IMR-90 (cell line): ENCODE results near the gene PTGS2. TPM values are rescaled to one million over a fixed set of nuclear protein-coding genes. Genes with fewer than 3 reads are reported as not detected.

Source experiments
- ATAC-seq: fragments of 200-7000 bp; cut with Tn5 transposase; 2 replicates; pipeline ENCODE4 v1.9.1; 2020; ENCODE audit warnings: low read depth, mild to moderate bottlenecking, moderate library complexity
- BruUV-seq: library from RNA; stranded (reverse); fragments of 400-500 nt; replicated peaks from 2 replicates; lab custom pipeline; 2021; lab: Mats Ljungman, UMichigan
- CTCF ChIA-PET: fragments of 300-600 bp; formaldehyde crosslinking; extraction: SDS; loops from one replicate; lab custom pipeline; 2021; ENCODE audit warnings: antibody characterized with exemption; lab: Yijun Ruan, JAX
- POLR2A ChIA-PET: fragments of 300-600 bp; sonication (Branson Sonifier 250); formaldehyde crosslinking; loops from one replicate; lab custom pipeline; 2022; ENCODE audit warnings: antibody characterized with exemption; ENCODE audit not compliant: unreplicated experiment; lab: Charles Lee
- DNase-seq: peaks from one replicate; pipeline ENCODE4 v3.0.0; 2013
- H2AFZ ChIP-seq: replicated peaks from 2 replicates; pipeline ENCODE3; 2013; ENCODE audit warnings: low read length, mild to moderate bottlenecking; ENCODE audit not compliant: poor library complexity
- H2AK5ac ChIP-seq: 2 replicates; pipeline ENCODE4 v1.6.1; 2013; ENCODE audit warnings: low read depth, low read length, inconsistent platforms
- H2AK9ac ChIP-seq: replicated peaks from 2 replicates; pipeline ENCODE3; 2013; ENCODE audit warnings: mild to moderate bottlenecking, low read depth, low read length, moderate library complexity; ENCODE audit not compliant: poor library complexity
- H2BK120ac ChIP-seq: 2 replicates; pipeline ENCODE4 v1.6.1; 2013; ENCODE audit warnings: low read depth, low read length, inconsistent platforms
- H2BK15ac ChIP-seq: 3 replicates; pipeline ENCODE4 v1.6.1; 2013; ENCODE audit warnings: low read depth, low read length, inconsistent platforms
- H2BK20ac ChIP-seq: 2 replicates; pipeline ENCODE4 v1.6.1; 2013; ENCODE audit warnings: low read depth, mild to moderate bottlenecking, inconsistent platforms, low read length, moderate library complexity
- H2BK5ac ChIP-seq: 2 replicates; pipeline ENCODE4 v1.6.1; 2013; ENCODE audit warnings: mild to moderate bottlenecking, low read depth, low read length, inconsistent platforms; ENCODE audit not compliant: poor library complexity, severe bottlenecking
- H3K14ac ChIP-seq: replicated peaks from 2 replicates; pipeline ENCODE4 v1.6.1; 2013; ENCODE audit warnings: low read depth, low read length, inconsistent platforms
- H3K18ac ChIP-seq: 2 replicates; pipeline ENCODE4 v1.6.1; 2013; ENCODE audit warnings: low read depth, low read length, control low read depth
- H3K23ac ChIP-seq: 2 replicates; pipeline ENCODE4 v1.6.1; 2013; ENCODE audit warnings: low read depth, low read length, inconsistent platforms
- H3K27ac ChIP-seq: 2 replicates; pipeline ENCODE4 v1.5.1; 2013; ENCODE audit warnings: mild to moderate bottlenecking, control low read depth, low read length; ENCODE audit not compliant: insufficient read depth
- H3K27me3 ChIP-seq: 2 replicates; pipeline ENCODE4 v1.6.1; 2013; ENCODE audit warnings: low read length; ENCODE audit not compliant: control insufficient read depth, insufficient read depth
- H3K36me3 ChIP-seq: 2 replicates; pipeline ENCODE4 v1.6.1; 2013; ENCODE audit warnings: low read length, mixed read lengths; ENCODE audit not compliant: control insufficient read depth, insufficient read depth
- H3K4ac ChIP-seq: 2 replicates; pipeline ENCODE4 v1.6.1; 2013; ENCODE audit warnings: low read depth, low read length, inconsistent platforms
- H3K4me1 ChIP-seq: 2 replicates; pipeline ENCODE4 v1.6.1; 2013; ENCODE audit warnings: low read length, mixed read lengths; ENCODE audit not compliant: control insufficient read depth, insufficient read depth
- H3K4me2 ChIP-seq: 2 replicates; pipeline ENCODE4 v1.6.1; 2013; ENCODE audit warnings: low read depth, mild to moderate bottlenecking, control low read depth, low read length, moderate library complexity
- H3K4me3 ChIP-seq: 2 replicates; pipeline ENCODE4 v1.5.1; 2013; ENCODE audit warnings: low read depth, mild to moderate bottlenecking, control low read depth, low read length, moderate library complexity; ENCODE audit not compliant: insufficient read depth
- H3K56ac ChIP-seq: 2 replicates; pipeline ENCODE4 v1.6.1; 2013; ENCODE audit warnings: low read length, inconsistent platforms; ENCODE audit not compliant: insufficient read depth; ENCODE audit errors: extremely low read depth
- H3K79me1 ChIP-seq, 2 experiments: 2 replicates each; pipeline ENCODE4 v1.6.1; 2013; ENCODE audit warnings: low read length in 2 of 2, inconsistent platforms in 1 of 2, low read depth in 1 of 2
- H3K9ac ChIP-seq: 2 replicates; pipeline ENCODE4 v1.6.1; 2013; ENCODE audit warnings: low read depth, low read length, control low read depth
- H3K9me1 ChIP-seq: 2 replicates; pipeline ENCODE4 v1.6.1; 2013; ENCODE audit warnings: low read length, inconsistent platforms; ENCODE audit not compliant: insufficient read depth
- H3K9me3 ChIP-seq: 2 replicates; pipeline ENCODE4 v1.6.1; 2013; ENCODE audit warnings: low read length; ENCODE audit not compliant: control insufficient read depth, insufficient read depth
- H4K20me1 ChIP-seq: 2 replicates; pipeline ENCODE4 v1.6.1; 2013; ENCODE audit warnings: low read length, inconsistent platforms; ENCODE audit not compliant: insufficient read depth
- H4K5ac ChIP-seq: 2 replicates; pipeline ENCODE4 v1.6.1; 2013; ENCODE audit warnings: mild to moderate bottlenecking, low read depth, low read length, control low read depth
- H4K8ac ChIP-seq, 2 experiments: 2 replicates each; pipeline ENCODE4 v1.6.1; 2013; ENCODE audit warnings: low read depth in 2 of 2, low read length in 2 of 2, control low read depth in 1 of 2, inconsistent platforms in 1 of 2
- H4K91ac ChIP-seq: 2 replicates; pipeline ENCODE4 v1.6.1; 2013; ENCODE audit warnings: low read depth, low read length, inconsistent platforms; ENCODE audit not compliant: insufficient read depth
- POLR2A ChIP-seq: IDR thresholded peaks from 2 replicates; pipeline ENCODE4 v1.6.1; 2012; ENCODE audit warnings: mild to moderate bottlenecking, low read depth, low read length
- RFX5 ChIP-seq: IDR thresholded peaks from 2 replicates; pipeline ENCODE4 v1.8.0; 2012; ENCODE audit warnings: low read depth, mild to moderate bottlenecking, low read length, moderate library complexity
- SMC3 ChIP-seq: fragments of 150-350 bp; IDR thresholded peaks from 2 replicates; pipeline ENCODE4 v1.6.1; 2016; ENCODE audit warnings: low read depth, mild to moderate bottlenecking, antibody characterized with exemption, low read length, moderate library complexity
- WGBS, 2 experiments: methylation state at CpG; one replicate each; pipeline versions ENCODE4 v1.1.5 to v1.1.7; 2013; ENCODE audit warnings: missing lambda C conversion rate in 2 of 2; ENCODE audit not compliant: insufficient read length in 1 of 2; ENCODE audit errors: extremely low coverage in 2 of 2; 5-methylcytosine and 5-hydroxymethylcytosine counted together
- dilution Hi-C: fragments of 300-500 bp; cut with HindIII; formaldehyde crosslinking; loops from one replicate; pipeline ENCODE4 v1.14.3; 2018; ENCODE audit warnings: low sequenced_read_pairs; ENCODE audit not compliant: unreplicated experiment
- in situ Hi-C: fragments of 300-500 bp; cut with MboI; formaldehyde crosslinking; loops from 3 replicates; pipeline ENCODE4 v1.14.3; 2019; ENCODE audit warnings: low sequenced_read_pairs, inconsistent platforms, mixed read lengths
- intact Hi-C: fragments of 100-400 bp; cut with micrococcal nuclease; formaldehyde crosslinking; loops from 2 replicates; pipeline ENCODE4 v1.10.0; 2022
- polyA plus RNA-seq, 3 experiments: library from polyadenylated mRNA; depleted of rRNA; stranded (reverse); fragments of >200 nt; gene quantifications; 2 replicates each; pipeline ENCODE4 v1.2.3, GENCODE V29; 2012; ENCODE audit warnings: low replicate concordance in 1 of 3
- total RNA-seq: library from RNA; depleted of rRNA; stranded (reverse); fragments of >200 nt; gene quantifications from 2 replicates; pipeline ENCODE4 v1.2.3, GENCODE V29; 2012
- TF ChIP-seq, protein P1 (sequence below): conservative IDR thresholded peaks from 2 replicates; pipeline ENCODE4 v1.5.1; 2012; ENCODE audit warnings: mild to moderate bottlenecking, low read depth, low read length, improper control_type of control experiment

PTGS2 gene
- total and polyA plus RNA-seq, 2 of the 4 experiments (the other 2 are of a cell fraction): 3.4 to 4.8 TPM

DNA sequence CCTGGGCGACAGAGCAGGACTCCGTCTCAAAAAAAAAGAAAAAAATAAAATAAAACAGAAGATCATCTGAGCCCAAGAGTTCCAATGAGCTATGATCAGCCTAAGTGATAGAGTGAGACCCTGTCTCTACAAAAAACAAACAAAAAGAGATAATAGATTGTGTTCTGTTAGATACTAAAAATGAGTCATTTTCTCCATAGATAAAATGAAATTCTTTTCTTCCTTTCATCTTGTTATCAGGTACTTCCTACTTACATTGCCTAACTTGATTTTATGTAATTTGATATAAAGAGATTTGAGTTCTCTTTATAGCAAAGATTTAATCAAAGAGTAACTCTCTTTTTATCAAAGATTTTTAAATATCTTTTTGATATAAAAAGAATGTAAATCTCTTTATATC is 19.3 kb upstream of the PTGS2 start:
- Histone ChIP-seq H4K8ac (no peak overlapping the region), H3K18ac (no peak overlapping the region), H3K27me3 (no peaks in the 10 kb centered on the region), H3K4me3 (no peak overlapping the region), H3K4ac (no peak overlapping the region), H2AFZ (no peak overlapping the region), H3K9me1 (no peaks in the 10 kb centered on the region), H4K91ac (no peak overlapping the region), H3K9ac (no peak overlapping the region), H2BK20ac (no peak overlapping the region), H3K4me1 (no peaks in the 10 kb centered on the region), H4K20me1 (no peaks in the 10 kb centered on the region), H3K23ac (no peak overlapping the region), H3K9me3 (no peaks in the 10 kb centered on the region), H3K79me1 (no peaks in the 10 kb centered on the region), H2BK15ac (no peak overlapping the region), H3K56ac (no peak overlapping the region), H2BK5ac (no peak overlapping the region), H3K27ac (no peak overlapping the region), H3K4me2 (no peak overlapping the region), H4K5ac (no peak overlapping the region), H3K14ac (no peak overlapping the region), H2AK5ac (no peak overlapping the region), H2AK9ac (no peak overlapping the region), H3K36me3 (no peaks in the 10 kb centered on the region), H2BK120ac (no peak overlapping the region)
- DNase-seq: no peak
- intact Hi-C loops: no loop called here
- CTCF ChIA-PET: interaction anchor here (0.6 kb wide), 1 partner anchor 24 kb away, joined by 3 read pairs; no protein-coding TSS in a partner anchor
- dilution Hi-C loops: no loop called here
- ATAC-seq: no peak
- no CpG with 5 or more reads among the region's 2 CpGs for WGBS, 2 experiments
- in situ Hi-C loops: no loop called here
- no TSS peak for BruUV-seq
- TF ChIP-seq RFX5 (no peak), SMC3 (no peak), POLR2A (no peak)
- TF ChIP-seq, protein P1, sequence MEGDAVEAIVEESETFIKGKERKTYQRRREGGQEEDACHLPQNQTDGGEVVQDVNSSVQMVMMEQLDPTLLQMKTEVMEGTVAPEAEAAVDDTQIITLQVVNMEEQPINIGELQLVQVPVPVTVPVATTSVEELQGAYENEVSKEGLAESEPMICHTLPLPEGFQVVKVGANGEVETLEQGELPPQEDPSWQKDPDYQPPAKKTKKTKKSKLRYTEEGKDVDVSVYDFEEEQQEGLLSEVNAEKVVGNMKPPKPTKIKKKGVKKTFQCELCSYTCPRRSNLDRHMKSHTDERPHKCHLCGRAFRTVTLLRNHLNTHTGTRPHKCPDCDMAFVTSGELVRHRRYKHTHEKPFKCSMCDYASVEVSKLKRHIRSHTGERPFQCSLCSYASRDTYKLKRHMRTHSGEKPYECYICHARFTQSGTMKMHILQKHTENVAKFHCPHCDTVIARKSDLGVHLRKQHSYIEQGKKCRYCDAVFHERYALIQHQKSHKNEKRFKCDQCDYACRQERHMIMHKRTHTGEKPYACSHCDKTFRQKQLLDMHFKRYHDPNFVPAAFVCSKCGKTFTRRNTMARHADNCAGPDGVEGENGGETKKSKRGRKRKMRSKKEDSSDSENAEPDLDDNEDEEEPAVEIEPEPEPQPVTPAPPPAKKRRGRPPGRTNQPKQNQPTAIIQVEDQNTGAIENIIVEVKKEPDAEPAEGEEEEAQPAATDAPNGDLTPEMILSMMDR: no peak
- POLR2A ChIA-PET: no interaction called here
